Muscle layer of colon (tissue), 2 donors: ENCODE measurements around the gene TTC24.
"Not testable (repeated sequence)": the region's sequence is repeated elsewhere in the genome, so short reads cannot be mapped to it uniquely, and the experiment has no call there.

Experiments used
- H3K27ac ChIP-seq: one replicate; pipeline ENCODE4 v1.7.0; 2013; ENCODE audit warnings: low read depth, mild to moderate bottlenecking, low read length, moderate library complexity
- H3K27me3 ChIP-seq, 2 donors: one replicate each; pipeline ENCODE4 v1.7.0; 2013; ENCODE audit warnings: low read length in 2 of 2, mild to moderate bottlenecking in 2 of 2; ENCODE audit not compliant: insufficient read depth in 2 of 2, control insufficient read depth in 1 of 2
- H3K36me3 ChIP-seq: one replicate; pipeline ENCODE4 v1.7.0; 2013; ENCODE audit warnings: mild to moderate bottlenecking, low read length; ENCODE audit not compliant: insufficient read depth
- H3K4me1 ChIP-seq: one replicate; pipeline ENCODE4 v1.7.0; 2013; ENCODE audit warnings: mild to moderate bottlenecking, low read length; ENCODE audit not compliant: insufficient read depth
- H3K4me3 ChIP-seq, 2 donors: one replicate each; pipeline ENCODE4 v1.7.0; 2013; ENCODE audit warnings: low read length in 2 of 2, low read depth in 1 of 2, mild to moderate bottlenecking in 1 of 2, moderate library complexity in 1 of 2
- H3K9ac ChIP-seq: one replicate; pipeline ENCODE4 v1.7.0; 2013; ENCODE audit warnings: low read length
- H3K9me3 ChIP-seq: one replicate; pipeline ENCODE4 v1.7.0; 2013; ENCODE audit warnings: mild to moderate bottlenecking, low read length
- donor health status: abdominal sarcoma.
- donor health status: Adenocarcinoma of cecum.

TTC24 gene

DNA sequence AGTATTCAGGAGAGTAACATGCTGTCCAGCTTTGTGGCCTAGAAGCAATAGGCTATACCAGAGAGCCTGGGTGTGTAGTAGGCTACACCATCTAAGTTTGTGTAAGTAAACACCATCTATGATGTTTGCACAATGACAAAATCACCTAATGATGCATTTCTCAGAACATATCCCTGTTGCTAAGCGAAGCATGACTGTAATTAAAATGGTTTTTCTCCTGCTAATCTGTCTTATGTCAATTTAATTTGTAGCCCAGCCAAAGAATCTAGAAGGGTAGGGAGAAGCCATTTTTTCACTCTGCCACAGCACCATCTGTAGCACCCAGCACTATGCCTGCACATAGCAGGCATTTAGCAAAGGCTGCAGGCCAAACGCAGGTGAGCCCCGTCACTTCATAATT is 2.0 kb upstream of the TTC24 start:
- H3K9ac ChIP-seq, result no peak overlapping the region
- no peak overlapping the region for H3K4me3 ChIP-seq
- H3K27ac ChIP-seq, result no peak overlapping the region
- H3K36me3 ChIP-seq, result no peaks in the 10 kb centered on the region
- peaks cover 3% of the 10 kb centered on the region for H3K4me1 ChIP-seq
- no peaks in the 10 kb centered on the region for H3K9me3 ChIP-seq
- H3K27me3 ChIP-seq, result no peaks in the 10 kb centered on the region

DNA sequence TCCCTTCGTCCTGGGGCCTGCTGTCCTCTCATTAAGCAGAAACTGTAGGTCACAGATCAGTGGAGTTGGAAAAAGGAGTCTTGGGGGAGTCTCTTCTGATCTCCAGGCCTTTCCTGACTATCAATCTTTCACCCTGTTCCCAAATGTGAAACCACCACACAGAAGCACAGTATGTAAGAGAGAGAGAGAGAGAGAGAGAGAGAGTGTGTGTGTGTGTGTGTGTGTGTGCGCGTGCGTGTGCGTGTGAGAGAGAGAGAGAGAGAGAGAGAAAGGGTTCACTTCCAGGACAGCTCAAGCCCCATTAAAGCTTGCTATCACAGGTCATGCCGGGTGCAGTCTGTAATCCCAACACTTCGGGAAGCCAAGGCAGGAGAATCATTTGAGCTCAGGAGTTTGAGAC is 1.5 kb upstream of the TTC24 start:
- Histone ChIP-seq H3K4me1 (no peaks in the 10 kb centered on the region), H3K36me3 (no peaks in the 10 kb centered on the region), H3K4me3 (no peak overlapping the region), H3K27me3 (no peaks in the 10 kb centered on the region), H3K9me3 (no peaks in the 10 kb centered on the region), H3K9ac (no peak overlapping the region), H3K27ac (no peak overlapping the region)

- no peak overlapping the region for H3K27ac ChIP-seq
- no peaks in the 10 kb centered on the region for H3K9me3 ChIP-seq
- no peak overlapping the region for H3K9ac ChIP-seq
- H3K4me3 ChIP-seq, result no peak overlapping the region
- H3K36me3 ChIP-seq, result no peaks in the 10 kb centered on the region
- no peaks in the 10 kb centered on the region for H3K27me3 ChIP-seq
- no peaks in the 10 kb centered on the region for H3K4me1 ChIP-seq
Measured at GRCh38 chr1:156581661-156582387, 2.3 kb downstream of the TTC24 start.

GRCh38 chr1:156582388-156583017 is 3.0 kb downstream of the TTC24 start:
- Histone ChIP-seq H3K4me3 (no peak overlapping the region), H3K27me3 (no peaks in the 10 kb centered on the region), H3K9ac (no peak overlapping the region), H3K27ac (no peak overlapping the region), H3K4me1 (no peaks in the 10 kb centered on the region), H3K36me3 (no peaks in the 10 kb centered on the region), H3K9me3 (no peaks in the 10 kb centered on the region)

- Histone ChIP-seq H3K36me3 (no peaks in the 10 kb centered on the region), H3K9me3 (no peaks in the 10 kb centered on the region), H3K27me3 (no peaks in the 10 kb centered on the region), H3K9ac (no peak overlapping the region), H3K27ac (no peak overlapping the region), H3K4me3 (no peak overlapping the region), H3K4me1 (no peaks in the 10 kb centered on the region)
Measured at GRCh38 chr1:156583821-156584622, 4.5 kb downstream of the TTC24 start.

- no peak overlapping the region for H3K27ac ChIP-seq
- H3K27me3 ChIP-seq, result no peaks in the 10 kb centered on the region
- H3K9ac ChIP-seq, result no peak overlapping the region
- H3K9me3 ChIP-seq, result no peaks in the 10 kb centered on the region
- no peaks in the 10 kb centered on the region for H3K36me3 ChIP-seq
- H3K4me1 ChIP-seq, result no peaks in the 10 kb centered on the region
- no peak overlapping the region for H3K4me3 ChIP-seq
Measured at GRCh38 chr1:156584813-156585212, 5.3 kb downstream of the TTC24 start.

GRCh38 chr1:156586323-156586722 is 6.8 kb downstream of the TTC24 start:
- H3K27me3 ChIP-seq, result no peaks in the 10 kb centered on the region
- H3K9ac ChIP-seq, result no peak overlapping the region
- no peak overlapping the region for H3K4me3 ChIP-seq
- H3K4me1 ChIP-seq, result peaks cover 5% of the 10 kb centered on the region
- no peak overlapping the region for H3K27ac ChIP-seq
- no peaks in the 10 kb centered on the region for H3K36me3 ChIP-seq
- no peaks in the 10 kb centered on the region for H3K9me3 ChIP-seq

GRCh38 chr1:156586892-156587477 is 7.5 kb downstream of the TTC24 start:
- no peaks in the 10 kb centered on the region for H3K27me3 ChIP-seq
- H3K36me3 ChIP-seq, result no peaks in the 10 kb centered on the region
- H3K4me3 ChIP-seq, result no peak overlapping the region
- no peaks in the 10 kb centered on the region for H3K9me3 ChIP-seq
- peaks cover 6% of the 10 kb centered on the region for H3K4me1 ChIP-seq
- H3K27ac ChIP-seq, result no peak overlapping the region
- H3K9ac ChIP-seq, result no peak overlapping the region

DNA sequence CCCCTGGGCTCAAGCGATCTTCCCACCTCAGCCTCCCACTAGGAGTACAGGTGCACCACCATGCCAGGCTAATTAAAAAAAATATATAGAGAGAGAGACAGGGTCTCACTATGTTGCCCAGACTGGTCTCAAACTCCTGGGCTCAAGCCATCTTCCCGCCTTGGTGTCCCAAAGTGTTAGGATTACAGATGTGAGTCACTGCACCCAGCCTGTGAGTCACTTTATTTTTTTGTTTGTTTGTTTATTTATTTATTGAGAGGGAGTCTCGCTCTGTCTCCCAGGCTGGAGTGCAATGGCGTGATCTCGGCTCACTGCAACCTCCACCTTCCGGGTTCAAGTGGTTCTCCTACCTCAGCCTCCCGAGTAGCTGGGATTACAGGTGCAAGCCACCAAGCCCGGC is 8.4 kb downstream of the TTC24 start:
- not testable (repeated sequence) for H3K9me3 ChIP-seq, H3K27me3 ChIP-seq, H3K9ac ChIP-seq, H3K36me3 ChIP-seq, H3K27ac ChIP-seq, H3K4me3 ChIP-seq
- peaks cover 12% of the 10 kb centered on the region for H3K4me1 ChIP-seq

DNA sequence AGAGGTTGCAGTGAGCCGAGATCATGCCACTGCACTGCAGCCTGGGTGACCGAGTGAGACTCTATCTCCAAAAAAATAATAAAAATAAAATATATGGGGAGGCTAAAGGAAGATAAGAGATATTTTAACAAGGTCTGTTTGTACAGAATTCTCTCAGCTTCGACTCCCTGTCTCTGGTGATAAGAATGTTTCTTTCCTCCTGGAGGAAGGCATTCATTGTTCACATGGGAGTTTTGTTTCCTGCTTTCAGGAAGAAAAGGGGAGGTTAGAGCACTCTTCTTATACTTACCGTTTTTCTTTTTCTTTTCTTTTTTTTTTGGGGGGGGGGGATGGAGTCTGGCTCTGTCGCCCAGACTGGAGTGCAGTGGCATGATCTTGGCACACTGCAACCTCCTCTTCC is 10.0 kb downstream of the TTC24 start:
- Histone ChIP-seq H3K9ac (no peak overlapping the region), H3K36me3 (peaks cover 10% of the 10 kb centered on the region), H3K9me3 (no peaks in the 10 kb centered on the region), H3K27ac (no peak overlapping the region), H3K4me1 (peaks cover 12% of the 10 kb centered on the region), H3K27me3 (no peaks in the 10 kb centered on the region), H3K4me3 (no peak overlapping the region)

DNA sequence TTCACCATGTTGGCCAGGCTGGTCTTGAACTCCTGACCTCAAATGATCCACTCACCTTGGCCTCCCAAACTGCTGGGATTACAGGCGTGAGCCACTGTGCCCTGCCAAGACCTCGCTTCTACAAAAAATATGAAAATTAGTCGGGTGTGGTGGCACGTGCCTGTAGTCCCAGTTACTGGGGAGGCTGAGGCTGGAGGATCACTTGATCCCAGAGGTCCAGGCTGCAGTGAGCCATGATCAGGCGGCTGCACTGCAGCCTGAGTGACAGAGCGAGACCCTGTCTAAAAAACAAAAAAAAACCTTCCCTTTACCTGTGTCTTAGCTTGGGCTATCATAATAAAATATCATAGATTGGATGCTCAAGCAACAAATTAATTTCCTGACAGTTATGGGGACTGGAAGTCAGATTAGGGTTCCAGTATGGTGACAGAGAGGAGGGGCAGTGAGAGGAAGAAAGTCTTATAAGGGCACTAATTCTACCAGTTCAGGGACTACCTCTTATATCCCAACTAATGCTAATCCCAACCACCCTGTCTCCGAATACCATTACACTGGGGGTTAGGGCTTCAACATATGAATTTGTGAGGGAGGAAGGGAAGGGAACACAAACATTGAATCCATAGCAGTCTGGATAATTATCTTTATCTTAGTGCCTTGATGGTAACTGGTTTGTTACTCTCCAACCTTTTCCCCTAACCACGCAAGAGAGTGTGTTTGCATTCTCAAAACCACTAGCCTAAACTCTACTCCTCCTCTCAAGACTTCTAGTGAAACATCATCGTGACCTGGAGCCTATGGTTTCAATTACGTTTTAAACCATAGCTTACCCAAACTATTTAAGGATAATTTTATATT is 11.0 kb downstream of the TTC24 start:
- peaks cover 12% of the 10 kb centered on the region for H3K4me1 ChIP-seq
- no peaks in the 10 kb centered on the region for H3K27me3 ChIP-seq
- peak overlapping the region; percentile 42 to 78 for H3K4me3 ChIP-seq
- peaks cover 19% of the 10 kb centered on the region for H3K36me3 ChIP-seq
- H3K9ac ChIP-seq, result peak overlapping the region; percentile 91
- H3K27ac ChIP-seq, result peak overlapping the region; percentile 90
- H3K9me3 ChIP-seq, result no peaks in the 10 kb centered on the region
